H9 (cell line): ENCODE measurements around the gene DMAP1. TPM values are rescaled to one million over a fixed set of nuclear protein-coding genes. Genes with fewer than 3 reads are reported as not detected.

Experiments used
- DNase-seq: peaks from one replicate; pipeline ENCODE4 v3.0.0-alpha.2; 2017
- H2AFZ ChIP-seq: one replicate; pipeline ENCODE4 v1.6.1; 2013; ENCODE audit warnings: mild to moderate bottlenecking, low read length, control low read depth, moderate library complexity
- H2AK5ac ChIP-seq: 2 replicates; pipeline ENCODE4 v1.6.1; 2013; ENCODE audit warnings: low read length, control low read depth, mixed read lengths; ENCODE audit not compliant: insufficient read length
- H2BK120ac ChIP-seq: one replicate; pipeline ENCODE4 v1.6.1; 2013; ENCODE audit warnings: low read depth, mild to moderate bottlenecking, low read length, control low read depth, inconsistent platforms; ENCODE audit not compliant: poor library complexity, severe bottlenecking
- H2BK12ac ChIP-seq: 2 replicates; pipeline ENCODE4 v1.6.1; 2013; ENCODE audit warnings: low read length, control low read depth, mixed read lengths, low read depth; ENCODE audit not compliant: insufficient read length
- H2BK15ac ChIP-seq: 2 replicates; pipeline ENCODE4 v1.6.1; 2013; ENCODE audit warnings: low read depth, low read length, control low read depth
- H2BK20ac ChIP-seq: one replicate; pipeline ENCODE4 v1.6.1; 2013; ENCODE audit warnings: low read depth, mild to moderate bottlenecking, low read length, control low read depth, inconsistent platforms; ENCODE audit not compliant: poor library complexity, severe bottlenecking
- H2BK5ac ChIP-seq: 2 replicates; pipeline ENCODE4 v1.6.1; 2013; ENCODE audit warnings: low read length, control low read depth, mixed read lengths; ENCODE audit not compliant: insufficient read length
- H3K14ac ChIP-seq: 2 replicates; pipeline ENCODE4 v1.6.1; 2013; ENCODE audit warnings: low read length, control low read depth; ENCODE audit not compliant: insufficient read depth
- H3K18ac ChIP-seq: 2 replicates; pipeline ENCODE4 v1.6.1; 2013; ENCODE audit warnings: low read depth, mild to moderate bottlenecking, mixed read lengths, low read length, control low read depth; ENCODE audit not compliant: insufficient read length
- H3K23ac ChIP-seq: 2 replicates; pipeline ENCODE4 v1.6.1; 2013; ENCODE audit warnings: low read length, control low read depth, mixed read lengths, low read depth; ENCODE audit not compliant: insufficient read length
- H3K23me2 ChIP-seq: 2 replicates; pipeline ENCODE4 v1.6.1; 2013; ENCODE audit warnings: low read depth, mild to moderate bottlenecking, mixed read lengths, low read length, control low read depth; ENCODE audit not compliant: insufficient read length, poor library complexity, severe bottlenecking
- H3K27ac ChIP-seq: 2 replicates; pipeline ENCODE4 v1.5.1; 2013; ENCODE audit warnings: low read length, control low read depth, mixed read lengths, low read depth; ENCODE audit not compliant: insufficient read length
- H3K27me3 ChIP-seq: 2 replicates; pipeline ENCODE4 v1.6.1; 2013; ENCODE audit warnings: low read length, control low read depth, inconsistent platforms; ENCODE audit not compliant: insufficient read depth
- H3K4ac ChIP-seq: 2 replicates; pipeline ENCODE4 v1.6.1; 2013; ENCODE audit warnings: low read depth, mild to moderate bottlenecking, control low read depth, inconsistent platforms, low read length, moderate library complexity
- H3K4me1 ChIP-seq: 2 replicates; pipeline ENCODE4 v1.6.1; 2013; ENCODE audit warnings: low read length, control low read depth, inconsistent platforms; ENCODE audit not compliant: insufficient read depth
- H3K4me2 ChIP-seq: 2 replicates; pipeline ENCODE4 v1.6.1; 2013; ENCODE audit warnings: low read length, control low read depth, mixed read lengths; ENCODE audit not compliant: insufficient read length, insufficient read depth
- H3K56ac ChIP-seq: 2 replicates; pipeline ENCODE4 v1.6.1; 2013; ENCODE audit warnings: low read depth, mild to moderate bottlenecking, mixed read lengths, low read length, control low read depth; ENCODE audit not compliant: insufficient read length
- H3K79me1 ChIP-seq: 2 replicates; pipeline ENCODE4 v1.6.1; 2013; ENCODE audit warnings: low read depth, mild to moderate bottlenecking, moderate library complexity, low read length, control low read depth, inconsistent platforms; ENCODE audit not compliant: insufficient read depth, poor library complexity, severe bottlenecking
- H3K79me2 ChIP-seq: 2 replicates; pipeline ENCODE4 v1.6.1; 2013; ENCODE audit warnings: low read length, control low read depth, inconsistent platforms; ENCODE audit not compliant: insufficient read depth
- H3K9ac ChIP-seq: 2 replicates; pipeline ENCODE4 v1.6.1; 2013; ENCODE audit warnings: low read length, control low read depth, mixed read lengths; ENCODE audit not compliant: insufficient read length; ENCODE audit errors: extremely low read depth
- H3K9me3 ChIP-seq: one replicate; pipeline ENCODE4 v1.6.1; 2013; ENCODE audit warnings: low read depth, low read length, inconsistent platforms; ENCODE audit not compliant: control insufficient read depth
- H3T11ph ChIP-seq: one replicate; pipeline ENCODE4 v1.6.1; 2013; ENCODE audit warnings: mild to moderate bottlenecking, low read length, control low read depth, inconsistent platforms
- H4K20me1 ChIP-seq: one replicate; pipeline ENCODE4 v1.6.1; 2013; ENCODE audit not compliant: control insufficient read depth, insufficient read length, insufficient read depth
- H4K5ac ChIP-seq: 2 replicates; pipeline ENCODE4 v1.6.1; 2013; ENCODE audit warnings: low read depth, mild to moderate bottlenecking, mixed read lengths, low read length, control low read depth; ENCODE audit not compliant: insufficient read length
- H4K8ac ChIP-seq: replicated peaks from 2 replicates; pipeline ENCODE4 v1.6.1; 2013; ENCODE audit warnings: low read length, control low read depth, mixed read lengths, low read depth; ENCODE audit not compliant: insufficient read length
- H4K91ac ChIP-seq: 2 replicates; pipeline ENCODE4 v1.6.1; 2013; ENCODE audit warnings: low read depth, mild to moderate bottlenecking, moderate library complexity, mixed read lengths, low read length, control low read depth; ENCODE audit not compliant: insufficient read length
- H3K27ac Mint-ChIP-seq, 3 experiments: 2 replicates in 2 of 3; 3 replicates in 1 of 3; pipeline ENCODE4 v1.8.0; 2020 to 2021; ENCODE audit warnings: mixed read lengths in 3 of 3, mild to moderate bottlenecking in 1 of 3, moderate library complexity in 1 of 3
- H3K27me3 Mint-ChIP-seq: 2 replicates; pipeline ENCODE4 v1.8.0; 2021; ENCODE audit warnings: low read depth, mild to moderate bottlenecking, moderate library complexity, mixed read lengths
- H3K36me3 Mint-ChIP-seq, 3 experiments: 2 replicates in 2 of 3; 3 replicates in 1 of 3; pipeline ENCODE4 v1.8.0; 2020 to 2021; ENCODE audit warnings: low read depth in 3 of 3, mixed read lengths in 3 of 3; ENCODE audit not compliant: insufficient read depth in 1 of 3
- H3K4me1 Mint-ChIP-seq, 2 experiments: 2 replicates each; pipeline ENCODE4 v1.8.0; 2020; ENCODE audit warnings: mixed read lengths in 2 of 2
- H3K4me3 Mint-ChIP-seq, 2 experiments: 2 replicates in 1 of 2; 3 replicates in 1 of 2; pipeline ENCODE4 v1.8.0; 2020 to 2021; ENCODE audit warnings: mild to moderate bottlenecking in 2 of 2, mixed read lengths in 2 of 2, moderate library complexity in 1 of 2
- H3K9me3 Mint-ChIP-seq, 2 experiments: 2 replicates in 1 of 2; 3 replicates in 1 of 2; pipeline ENCODE4 v1.8.0; 2020; ENCODE audit warnings: mild to moderate bottlenecking in 2 of 2, mixed read lengths in 2 of 2, moderate library complexity in 1 of 2
- WGBS: extraction: QIAGEN DNeasy Blood & Tissue Kit; methylation state at CpG from one replicate; pipeline ENCODE4 v1.1.7; 2013; ENCODE audit warnings: missing lambda C conversion rate, low lambda C conversion rate, mixed read lengths; ENCODE audit not compliant: insufficient read length; ENCODE audit errors: extremely low coverage; 5-methylcytosine and 5-hydroxymethylcytosine counted together
- total RNA-seq: library from RNA; stranded (reverse); gene quantifications from 2 replicates; pipeline ENCODE4 v1.2.1, GENCODE V29; 2021
- TF ChIP-seq, protein P1 (sequence below): fragments of 200-600 bp; sonication (generic); conservative IDR thresholded peaks from 3 replicates; pipeline ENCODE4 v1.8.0; 2021; ENCODE audit warnings: antibody characterized with exemption, mild to moderate bottlenecking

Gene DMAP1
- total RNA-seq, 1 experiment from 2014 or later, result 55.3 TPM

- Histone ChIP-seq H3K27ac (no peak overlapping the region), H3K9ac (no peak overlapping the region), H3K18ac (no peak overlapping the region), H3K4me1 (peaks cover 4% of the 10 kb centered on the region; the same call in 1 of the 2 replicates), H4K91ac (no peak overlapping the region), H4K8ac (no peak overlapping the region), H2AK5ac (no peak overlapping the region), H4K20me1 (no peaks in the 10 kb centered on the region), H2BK120ac (no peak overlapping the region), H3K23me2 (no peaks in the 10 kb centered on the region), H2BK15ac (no peak overlapping the region), H2BK12ac (no peak overlapping the region), H3K79me1 (no peaks in the 10 kb centered on the region), H3K79me2 (no peaks in the 10 kb centered on the region), H2BK20ac (no peak overlapping the region), H4K5ac (no peak overlapping the region), H3K14ac (no peak overlapping the region), H3K4ac (no peak overlapping the region), H3T11ph (no peak overlapping the region), H3K56ac (no peak overlapping the region), H3K4me2 (no peak overlapping the region), H3K27me3 (no peaks in the 10 kb centered on the region), H3K9me3 (no peaks in the 10 kb centered on the region), H3K23ac (no peak overlapping the region), H2AFZ (no peak overlapping the region), H2BK5ac (no peak overlapping the region)
- Mint-ChIP-seq H3K36me3 (peaks cover 0 to 2% (median 0%) of the 10 kb centered on the region in 3 experiments; a peak in 4 of 7 replicates), H3K27ac (peak overlapping the region in 2 of 3 experiments; percentile 21 to 41; a peak in 3 of 7 replicates), H3K9me3 (no peaks in the 10 kb centered on the region), H3K4me3 (no peak overlapping the region), H3K27me3 (no peaks in the 10 kb centered on the region), H3K4me1 (peaks cover 34 to 58% of the 10 kb centered on the region in 2 experiments)
- TF ChIP-seq, protein P1, sequence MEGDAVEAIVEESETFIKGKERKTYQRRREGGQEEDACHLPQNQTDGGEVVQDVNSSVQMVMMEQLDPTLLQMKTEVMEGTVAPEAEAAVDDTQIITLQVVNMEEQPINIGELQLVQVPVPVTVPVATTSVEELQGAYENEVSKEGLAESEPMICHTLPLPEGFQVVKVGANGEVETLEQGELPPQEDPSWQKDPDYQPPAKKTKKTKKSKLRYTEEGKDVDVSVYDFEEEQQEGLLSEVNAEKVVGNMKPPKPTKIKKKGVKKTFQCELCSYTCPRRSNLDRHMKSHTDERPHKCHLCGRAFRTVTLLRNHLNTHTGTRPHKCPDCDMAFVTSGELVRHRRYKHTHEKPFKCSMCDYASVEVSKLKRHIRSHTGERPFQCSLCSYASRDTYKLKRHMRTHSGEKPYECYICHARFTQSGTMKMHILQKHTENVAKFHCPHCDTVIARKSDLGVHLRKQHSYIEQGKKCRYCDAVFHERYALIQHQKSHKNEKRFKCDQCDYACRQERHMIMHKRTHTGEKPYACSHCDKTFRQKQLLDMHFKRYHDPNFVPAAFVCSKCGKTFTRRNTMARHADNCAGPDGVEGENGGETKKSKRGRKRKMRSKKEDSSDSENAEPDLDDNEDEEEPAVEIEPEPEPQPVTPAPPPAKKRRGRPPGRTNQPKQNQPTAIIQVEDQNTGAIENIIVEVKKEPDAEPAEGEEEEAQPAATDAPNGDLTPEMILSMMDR, result no peak
- no peak for DNase-seq
- WGBS, result no CpG with 5 or more reads among the region's 27 CpGs
These were observed 48.0 kb downstream of the DMAP1 start for GRCh38 chr1:44261171-44261817.
